GM12878 (cell line): ENCODE measurements around the gene SIMC1. TPM values are rescaled to one million over a fixed set of nuclear protein-coding genes. Genes with fewer than 3 reads are reported as not detected.

Experiments used
- BHLHE40 ChIP-seq, 2 experiments: fragments of 450-650 bp in 1 of 2; IDR thresholded peaks; 2 replicates each; pipeline ENCODE4 v1.6.1; 2011 to 2017; ENCODE audit warnings: low read depth in 2 of 2, borderline replicate concordance in 1 of 2, improper control_type of control experiment in 1 of 2, low read length in 1 of 2, mild to moderate bottlenecking in 1 of 2
- BRCA1 ChIP-seq: IDR thresholded peaks from 2 replicates; pipeline ENCODE4 v1.6.1; 2011; ENCODE audit warnings: low read depth, low read length, improper control_type of control experiment
- CBX3 ChIP-seq: fragments of 200-600 bp; sonication (generic); IDR thresholded peaks from 2 replicates; pipeline ENCODE4 v1.6.1; 2016; ENCODE audit warnings: low read depth, borderline replicate concordance
- CHD2 ChIP-seq: IDR thresholded peaks from 2 replicates; pipeline ENCODE4 v1.6.1; 2011; ENCODE audit warnings: low read depth, low read length, improper control_type of control experiment, borderline replicate concordance
- CREM ChIP-seq: IDR thresholded peaks from 2 replicates; pipeline ENCODE4 v1.6.1; 2014; ENCODE audit warnings: antibody characterized with exemption, low read depth
- E2F4 ChIP-seq: IDR thresholded peaks from 2 replicates; pipeline ENCODE4 v1.6.1; 2012; ENCODE audit warnings: low read depth, low read length, improper control_type of control experiment
- ESRRA ChIP-seq: IDR thresholded peaks from 2 replicates; pipeline ENCODE4 v1.6.1; 2012; ENCODE audit warnings: mild to moderate bottlenecking, low read length, improper control_type of control experiment
- FOS ChIP-seq: IDR thresholded peaks from 3 replicates; pipeline ENCODE4 v1.6.1; 2011; ENCODE audit warnings: borderline replicate concordance; ENCODE audit not compliant: insufficient read length; ENCODE audit errors: extremely low read depth
- NBN ChIP-seq: fragments of 450-650 bp; IDR thresholded peaks from 2 replicates; pipeline ENCODE4 v1.6.1; 2016
- NR2F1 ChIP-seq: fragments of 450-650 bp; conservative IDR thresholded peaks from 2 replicates; pipeline ENCODE4 v1.6.1; 2017; ENCODE audit warnings: mild to moderate bottlenecking
- REST ChIP-seq: IDR thresholded peaks from 2 replicates; pipeline ENCODE4 v1.6.1; 2012; ENCODE audit warnings: mild to moderate bottlenecking, low read depth, low read length
- SMAD1 ChIP-seq: fragments of 450-650 bp; IDR thresholded peaks from 2 replicates; pipeline ENCODE4 v1.6.1; 2018; ENCODE audit warnings: mild to moderate bottlenecking, low read depth; ENCODE audit not compliant: partially characterized antibody
- SREBF1 ChIP-seq: IDR thresholded peaks from 2 replicates; pipeline ENCODE4 v1.6.1; 2012; ENCODE audit warnings: mild to moderate bottlenecking, low read length
- SREBF2 ChIP-seq: IDR thresholded peaks from 2 replicates; pipeline ENCODE4 v1.6.1; 2012; ENCODE audit warnings: mild to moderate bottlenecking, low read length
- SRF ChIP-seq, 2 experiments: IDR thresholded peaks; 2 replicates each; pipeline ENCODE4 v1.6.1; 2011; ENCODE audit warnings: low read depth in 2 of 2, low read length in 2 of 2, mild to moderate bottlenecking in 1 of 2, moderate library complexity in 1 of 2
- YBX1 ChIP-seq: fragments of 450-650 bp; IDR thresholded peaks from 2 replicates; pipeline ENCODE4 v1.6.1; 2016; ENCODE audit warnings: antibody characterized with exemption
- ZBTB11 ChIP-seq: fragments of 450-650 bp; formaldehyde crosslinking; IDR thresholded peaks from 2 replicates; pipeline ENCODE4 v1.5.0; 2022; ENCODE audit warnings: mild to moderate bottlenecking, missing genetic modification characterization
- ZBTB40 ChIP-seq: fragments of 450-650 bp; IDR thresholded peaks from 2 replicates; pipeline ENCODE4 v1.6.1; 2016; ENCODE audit warnings: mild to moderate bottlenecking, moderate library complexity, borderline replicate concordance
- polyA plus RNA-seq, 11 experiments: library from polyadenylated mRNA; depleted of rRNA in 4 of 11; unstranded in 6 of 11; stranded (reverse) in 5 of 11; fragments of >200 nt; fragmentation: Nextera tagmentation in 4 of 11; fragmentation: Illumina TruSeq in 1 of 11; extraction: Ambion mirVana in 4 of 11; extraction: Trizol in 1 of 11; gene quantifications; 1 replicate in 1 of 11; 2 replicates in 10 of 11; pipeline versions ENCODE4 v1.2.1 to v1.2.3, GENCODE V29; 2011 to 2016; ENCODE audit warnings: inconsistent platforms in 2 of 11, missing spikeins in 2 of 11, low read depth in 1 of 11
- total RNA-seq, 4 experiments: library from RNA; depleted of rRNA in 3 of 4; stranded (reverse); fragments of >200 nt in 3 of 4; fragmentation: Illumina TruSeq in 1 of 4; extraction: Trizol in 1 of 4; gene quantifications; 2 replicates each; pipeline versions ENCODE4 v1.2.1 to v1.2.3, GENCODE V29; 2013 to 2021

The SIMC1 gene
- total and polyA plus RNA-seq, 10 of the 15 experiments (the other 5 are each of a cell fraction or from before 2014, with no cell fraction given): 3.0 to 16.5 (median 10.4) TPM

- TF ChIP-seq E2F4 (peak; percentile 57; the same call in 1 of the 2 replicates), CBX3 (no peak), CHD2 (peak; percentile 98), CREM (peak; percentile 68; the same call in 1 of the 2 replicates), SREBF2 (no peak), SMAD1 (peak; percentile 73), FOS (no peak), ZBTB40 (peak; percentile 99), NR2F1 (peak; percentile 88; the same call in 1 of the 2 replicates), SRF (IDR thresholded peaks at IDR 0.05; ENCODE audit: low read depth in 2 of 2, low read length in 2 of 2) (peak; percentile 22 to 84; a peak in 2 of 4 replicates), YBX1 (no peak), REST (no peak), ZBTB11 (CRISPR knock-in tag) (peak; percentile 93), BRCA1 (peak; percentile 77), ESRRA (peak; percentile 99), NBN (peak; percentile 97), SREBF1 (peak; percentile 82), BHLHE40 (IDR thresholded peaks at IDR 0.05; ENCODE audit: borderline replicate concordance in 1 of 2, low read depth in 2 of 2, low read length in 1 of 2) (peak; percentile 44 to 54; a peak in 3 of 4 replicates)
These were observed 150.4 kb downstream of the SIMC1 start, which contains the start of the genes HIGD2A and NOP16 (continued) for GRCh38 chr5:176388444-176389134.
